GM18858 (cell line): ENCODE measurements around the gene CAVIN3.
"Not testable (repeated sequence)": the region's sequence is repeated elsewhere in the genome, so short reads cannot be mapped to it uniquely, and the experiment has no call there.

Source experiments
- ATAC-seq: cut with Tn5 transposase; IDR thresholded peaks from one replicate; pipeline ENCODE4 v1.9.1; 2021; ENCODE audit not compliant: unreplicated experiment

CAVIN3 gene

DNA sequence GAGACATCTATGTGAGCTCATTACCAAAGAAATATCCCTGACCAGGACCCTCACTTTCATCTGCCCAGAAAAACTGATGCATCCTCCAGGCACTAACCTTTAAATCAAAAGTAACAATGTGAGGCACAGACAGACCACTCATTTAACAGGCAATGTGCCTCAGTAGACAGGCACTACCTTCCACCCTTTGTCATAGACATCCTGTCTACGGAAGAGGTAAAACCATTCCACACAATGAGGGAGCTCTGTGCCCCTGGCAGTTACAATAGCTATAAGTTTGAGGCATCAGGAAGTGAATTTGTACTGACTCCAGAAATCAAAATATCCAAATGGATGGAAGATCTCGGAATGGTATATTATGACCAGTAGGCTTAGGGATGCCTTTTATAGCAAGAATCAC, 6.7 kb upstream of the CAVIN3 start:
- no peak for ATAC-seq

DNA sequence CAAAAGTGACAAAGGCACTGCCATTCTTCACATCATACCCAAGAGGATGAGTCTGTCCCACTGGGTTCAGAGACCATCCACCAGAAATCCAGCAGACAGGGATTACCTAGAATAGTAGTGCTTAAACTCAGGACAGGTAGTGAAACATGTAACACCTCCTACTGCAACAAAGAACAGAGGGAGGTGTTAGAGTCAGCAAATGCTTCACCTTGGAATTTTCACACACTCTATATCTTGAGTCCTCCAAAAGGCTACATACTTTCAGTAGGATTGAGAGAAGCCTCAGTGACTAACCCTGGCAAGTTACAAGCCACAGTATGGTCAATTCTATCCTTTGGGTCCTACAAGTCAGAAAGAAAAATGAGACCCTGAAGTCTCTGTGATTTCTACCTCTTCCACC, 6.0 kb upstream of the CAVIN3 start:
- no peak for ATAC-seq

DNA sequence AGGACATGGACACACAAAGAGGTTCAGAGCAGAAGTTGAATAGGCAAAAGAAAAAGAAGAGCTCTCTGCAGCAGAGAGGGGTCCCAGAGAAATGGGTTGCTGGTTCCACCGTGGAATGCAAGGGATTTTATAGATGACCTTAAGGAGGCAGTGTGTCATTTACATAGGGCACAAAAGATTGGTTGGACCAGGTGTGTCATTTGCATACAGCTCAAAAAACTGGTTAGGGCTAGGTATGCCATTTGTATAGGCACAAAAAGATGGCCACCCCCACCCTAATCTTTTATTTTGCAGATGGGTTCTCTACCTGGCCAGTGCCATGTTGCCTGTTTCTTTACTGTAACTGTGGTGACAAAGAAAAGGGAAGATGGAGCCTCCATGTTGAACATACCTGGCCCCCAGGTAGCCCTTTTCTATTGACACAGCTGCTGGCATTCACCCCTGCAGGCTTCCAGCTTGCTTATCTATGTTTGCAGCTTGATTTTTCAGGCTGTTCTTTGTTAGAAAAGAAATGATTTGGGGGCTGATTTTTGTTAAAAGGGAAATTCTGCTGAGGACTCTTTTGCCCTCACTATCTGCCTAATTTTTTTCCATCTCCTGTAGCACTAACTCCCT, 3.1 kb upstream of the CAVIN3 start:
- ATAC-seq = no peak

DNA sequence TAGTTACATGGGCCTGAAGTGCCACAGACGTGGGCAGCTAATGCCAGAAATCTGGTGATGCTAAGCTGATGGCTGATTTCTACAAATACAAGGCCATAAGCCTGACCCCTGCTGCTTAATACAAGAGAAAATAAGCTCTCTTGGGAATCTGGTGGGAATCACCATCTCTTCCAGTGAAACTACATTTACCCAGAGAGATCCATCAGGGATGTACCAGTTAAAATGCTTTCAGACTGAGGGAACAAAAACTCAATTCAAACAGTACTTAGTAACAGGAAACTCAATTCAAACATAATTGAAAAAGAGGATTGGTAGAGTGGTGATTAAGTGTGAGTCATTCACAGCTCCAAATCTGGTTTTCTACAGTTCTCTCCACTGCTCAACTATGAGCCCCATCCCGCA, 1.7 kb upstream of the CAVIN3 start:
- ATAC-seq = no peak

DNA sequence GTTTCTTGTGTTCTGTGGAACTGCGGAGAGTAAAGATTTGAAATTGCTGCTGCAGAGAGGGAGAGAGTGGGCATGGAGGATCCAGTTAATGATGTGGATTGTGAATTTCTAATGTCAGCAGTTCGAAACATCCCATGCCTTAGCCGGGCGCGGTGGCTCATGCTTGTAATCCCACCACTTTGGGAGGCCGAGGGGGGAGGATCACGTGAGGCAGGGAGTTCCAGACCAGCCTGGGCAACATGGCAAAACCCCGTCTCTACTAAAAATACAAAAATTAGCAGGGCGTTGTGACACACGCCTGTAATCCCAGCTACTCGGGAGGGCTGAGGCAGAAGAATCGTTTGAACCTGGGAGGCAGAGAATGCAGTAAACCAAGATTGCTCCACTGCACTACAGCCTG, 1.1 kb upstream of the CAVIN3 start:
- no peak for ATAC-seq

DNA sequence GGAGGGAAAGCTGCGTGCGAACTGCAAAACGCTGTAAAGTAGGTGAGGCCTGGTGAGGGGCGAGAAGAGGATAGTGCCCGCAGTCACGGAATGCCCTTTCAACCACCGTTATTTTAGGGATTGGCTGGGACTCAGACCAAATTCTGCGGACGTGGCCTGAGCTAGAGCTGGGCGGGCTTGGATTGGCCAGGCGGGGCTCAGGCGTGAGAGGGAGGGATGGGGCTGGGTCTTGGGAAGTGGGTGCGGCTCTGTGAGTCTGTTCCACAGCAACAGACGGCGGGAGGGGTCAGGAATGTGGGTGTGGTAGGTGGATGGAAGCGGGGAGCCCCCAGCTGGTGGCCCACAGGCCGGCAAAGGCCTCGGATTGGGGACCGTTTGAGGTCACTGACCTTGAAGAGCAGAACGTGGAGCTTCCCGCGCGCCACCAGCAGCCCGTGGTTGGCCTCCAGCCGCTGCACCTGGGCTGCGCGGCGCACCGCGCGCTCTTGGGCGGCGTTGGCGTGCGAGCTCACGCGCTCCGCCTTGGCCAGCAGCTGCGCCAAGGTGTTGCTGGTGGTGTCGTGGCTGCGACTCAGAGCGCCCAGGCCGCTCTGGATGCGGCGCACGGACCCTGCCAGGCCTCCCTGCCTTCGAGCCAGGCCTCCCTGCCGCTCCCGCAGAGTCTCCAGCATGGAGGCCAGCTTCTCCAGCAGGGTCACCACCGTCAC, 444 bp downstream of the CAVIN3 start:
- ATAC-seq = peak; percentile 23

DNA sequence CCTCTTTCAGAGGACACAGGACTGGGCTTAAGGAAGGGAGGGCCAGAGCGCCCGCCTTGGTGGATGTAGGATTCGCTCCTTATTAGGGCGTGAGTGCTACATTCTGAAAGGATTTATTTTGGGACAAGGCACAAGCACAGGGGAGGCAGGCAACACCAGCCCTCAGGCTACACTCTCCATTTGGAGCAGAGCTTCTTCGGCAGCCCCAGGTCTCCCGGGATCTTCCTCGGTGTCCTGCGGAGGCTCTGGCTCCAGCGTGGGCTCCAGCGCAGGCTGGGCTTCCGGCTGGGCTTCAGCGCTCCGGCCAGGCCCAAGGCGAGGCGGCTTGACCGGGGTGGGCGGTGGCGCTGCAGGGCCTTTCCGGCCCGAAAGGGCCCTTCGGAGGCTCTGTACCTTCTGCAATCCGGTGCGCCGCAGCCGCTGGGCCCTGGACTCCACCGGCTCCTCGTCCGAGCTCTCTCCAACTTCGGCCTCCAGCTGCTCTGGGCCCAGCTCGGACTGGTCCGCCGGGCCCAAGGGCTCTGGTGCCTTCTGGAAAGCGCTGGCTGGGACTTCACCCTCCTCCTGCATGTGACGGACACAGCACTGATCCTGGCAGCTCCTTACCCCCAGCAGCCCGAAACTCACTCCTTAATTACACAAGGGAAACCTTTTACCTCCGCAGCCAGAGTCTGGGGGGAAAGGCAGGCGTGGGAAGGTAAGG, 1.1 kb downstream of the CAVIN3 start:
- no peak for ATAC-seq

DNA sequence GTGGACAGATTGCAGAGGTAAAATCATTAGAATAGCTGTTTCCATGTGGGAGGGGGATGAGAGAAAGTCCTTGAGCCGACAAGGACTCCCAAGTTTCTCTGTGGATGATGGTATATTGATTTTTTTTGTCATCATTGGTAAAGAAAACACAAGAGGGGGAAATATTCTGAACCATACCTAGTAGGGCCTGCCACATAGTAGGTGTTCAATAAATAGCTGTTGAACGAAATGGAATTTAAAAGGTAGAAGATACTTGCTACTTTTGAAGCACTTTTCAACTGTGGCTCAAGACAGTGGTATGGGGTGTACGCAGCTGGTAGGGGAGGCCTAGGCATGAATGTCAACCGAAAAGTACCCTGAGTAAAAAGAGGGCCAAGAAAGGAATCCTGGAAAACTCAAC, 2.1 kb downstream of the CAVIN3 start:
- no peak for ATAC-seq

DNA sequence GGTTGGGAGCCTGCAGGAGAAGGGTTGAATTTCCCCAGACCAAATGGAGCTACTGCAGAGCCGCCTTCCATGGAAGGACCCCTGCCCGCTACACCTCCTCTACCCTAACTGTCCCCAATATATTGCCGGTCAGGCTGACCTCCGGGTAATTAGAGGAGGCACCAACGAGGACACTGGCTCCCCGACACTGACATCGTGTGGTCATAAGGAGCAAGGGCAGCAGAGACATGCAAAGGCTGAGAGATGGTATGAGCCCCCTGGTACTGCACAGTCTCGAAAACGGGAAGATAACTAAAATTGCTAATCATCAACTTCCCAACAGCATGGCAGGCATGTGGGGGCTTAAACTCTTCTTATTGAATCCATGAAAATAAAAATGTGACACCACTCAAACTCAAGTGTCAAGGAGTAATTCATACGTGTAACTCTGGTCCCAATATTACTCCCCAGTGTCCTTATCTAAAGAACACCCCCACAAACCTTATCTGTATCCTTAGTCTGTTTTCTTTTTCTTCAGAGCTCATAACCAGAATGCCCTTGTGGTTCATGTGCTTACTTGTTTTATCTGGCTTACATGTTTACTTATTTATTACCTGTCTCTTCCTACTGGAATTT, 4.4 kb downstream of the CAVIN3 start:
- ATAC-seq = peak; percentile 48

DNA sequence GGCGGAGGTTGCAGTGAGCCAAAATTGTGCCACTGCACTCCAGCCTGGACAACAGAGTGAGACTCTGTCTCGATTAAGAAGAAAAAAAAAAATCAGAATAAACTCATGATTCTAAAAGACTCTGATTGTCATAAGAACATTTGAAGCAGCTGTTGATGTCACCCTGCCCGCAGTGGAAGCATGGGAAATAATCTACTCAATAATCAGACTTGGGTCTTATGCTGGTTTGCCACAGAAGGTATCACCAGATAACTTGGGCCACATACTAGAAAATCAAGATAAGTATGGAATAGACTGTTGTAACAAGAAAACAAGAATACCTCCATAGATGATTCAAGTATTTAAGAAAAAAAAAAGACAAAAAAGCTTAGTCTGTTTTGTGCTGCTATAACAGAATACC, 8.2 kb downstream of the CAVIN3 start:
- ATAC-seq = no peak

DNA sequence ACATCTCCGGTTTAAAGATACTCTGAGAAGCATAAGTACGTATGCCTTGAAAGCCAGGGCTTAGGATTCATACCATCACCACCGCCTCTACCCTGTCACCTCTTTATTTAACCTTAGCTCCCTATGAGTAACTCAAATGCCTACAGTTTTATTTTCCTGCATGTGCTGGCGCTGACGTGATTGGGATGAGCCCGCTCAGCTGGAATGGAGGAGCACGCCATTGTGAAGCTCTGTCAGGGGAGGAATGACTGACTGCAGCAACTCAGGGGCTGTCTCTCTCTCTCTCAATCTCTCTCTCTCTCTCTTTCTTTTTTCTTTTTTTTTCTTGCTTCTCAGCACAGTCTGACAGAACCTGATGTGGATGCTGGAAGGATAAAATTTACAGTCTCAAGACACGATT, 12.4 kb downstream of the CAVIN3 start:
- no peak for ATAC-seq

DNA sequence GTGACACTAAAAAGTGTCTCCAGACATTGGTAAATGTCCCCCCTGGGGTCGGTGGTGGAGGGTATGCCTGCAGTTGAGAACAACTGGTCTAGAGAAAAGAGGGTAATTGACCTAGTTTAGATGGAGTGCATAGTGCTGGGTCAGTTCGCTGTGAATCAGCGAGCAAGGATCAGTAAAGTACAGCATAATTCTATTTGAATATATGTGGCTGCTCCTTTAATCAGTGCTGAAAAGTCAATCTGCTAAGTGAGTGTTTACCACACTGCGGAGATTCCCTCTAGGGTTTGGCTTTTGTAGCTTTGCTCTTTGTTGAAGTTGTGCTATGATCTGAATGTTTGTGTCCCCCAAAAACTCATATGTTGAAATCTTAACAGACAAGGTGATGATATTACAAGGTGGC, 15.0 kb downstream of the CAVIN3 start:
- no peak for ATAC-seq

DNA sequence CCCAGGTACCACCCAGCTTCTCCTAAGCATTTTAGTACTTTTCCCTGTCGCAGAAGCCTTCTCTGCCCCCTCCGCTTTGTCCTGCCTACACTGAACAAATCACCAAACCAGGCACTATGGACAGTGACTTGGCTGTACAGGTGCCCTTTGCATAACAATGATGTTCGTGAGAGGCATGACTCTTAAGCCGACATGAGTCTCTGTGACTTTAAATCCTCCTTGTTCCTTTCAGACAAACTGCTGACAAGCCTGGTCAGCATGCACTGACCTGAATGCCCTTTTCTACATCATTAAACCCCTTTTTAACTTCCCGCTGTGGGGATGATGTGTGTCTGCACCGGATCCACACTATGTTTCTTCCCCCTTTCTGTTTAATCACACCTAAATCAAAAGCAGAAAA, 16.6 kb downstream of the CAVIN3 start:
- ATAC-seq = no peak

DNA sequence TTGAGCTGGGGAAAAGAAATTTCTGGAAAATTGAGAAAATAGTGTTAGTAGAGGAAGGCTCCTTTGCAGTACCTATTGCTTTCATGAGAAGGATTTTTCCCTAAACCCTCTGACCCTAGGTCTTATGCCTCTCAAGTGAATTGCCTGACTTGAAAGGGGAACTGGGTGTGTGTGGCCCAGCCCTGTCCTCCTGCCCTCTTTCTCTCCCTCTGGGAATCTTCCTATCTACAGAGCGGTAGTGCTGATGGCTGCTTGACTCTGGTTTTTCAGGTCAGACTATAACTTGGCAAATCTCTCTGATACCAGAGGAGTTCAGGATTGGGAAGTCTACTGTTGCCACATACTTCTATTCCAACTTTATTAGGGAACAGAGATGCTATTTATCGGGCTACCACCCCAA, 19.2 kb downstream of the CAVIN3 start:
- ATAC-seq = no peak

DNA sequence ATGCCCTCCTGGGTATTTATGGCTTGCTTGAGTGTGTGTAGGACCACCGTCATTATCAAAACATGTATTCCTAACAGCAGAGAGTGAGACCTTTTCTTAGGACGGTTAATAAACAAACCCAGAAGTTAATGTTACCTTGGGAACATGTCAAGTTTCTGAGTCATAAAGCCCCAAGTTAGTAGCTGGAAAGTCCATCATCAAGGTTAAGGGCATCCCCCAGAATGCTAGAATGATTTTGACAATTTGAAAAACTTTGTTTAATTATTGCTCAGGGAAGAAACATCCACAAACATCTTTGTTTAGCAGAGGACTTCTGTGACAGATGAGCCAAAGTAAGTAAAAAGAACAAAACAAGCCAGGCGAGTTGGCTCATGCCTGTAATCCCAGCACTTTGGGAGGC, 20.0 kb downstream of the CAVIN3 start:
- no peak for ATAC-seq

DNA sequence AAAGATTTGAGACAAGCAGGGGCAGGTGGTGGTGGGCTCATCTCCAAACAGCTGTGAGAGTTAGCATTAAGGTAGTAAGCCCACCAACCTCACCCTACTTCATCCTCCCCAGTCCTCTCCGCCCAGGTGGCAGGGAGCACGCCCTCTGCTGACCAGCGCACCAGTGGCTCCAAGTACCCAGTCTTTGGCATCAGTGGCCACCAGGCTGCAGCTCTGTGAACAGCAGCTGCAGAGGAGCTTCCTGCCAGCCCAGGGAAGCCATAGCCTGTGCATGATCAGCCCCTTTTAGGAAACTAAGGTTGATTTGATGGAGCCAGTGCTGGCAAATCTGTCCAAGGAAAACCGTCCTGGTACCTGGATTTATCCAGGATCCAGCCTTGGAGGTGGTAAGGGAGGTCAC, 21.7 kb downstream of the CAVIN3 start:
- ATAC-seq = no peak

DNA sequence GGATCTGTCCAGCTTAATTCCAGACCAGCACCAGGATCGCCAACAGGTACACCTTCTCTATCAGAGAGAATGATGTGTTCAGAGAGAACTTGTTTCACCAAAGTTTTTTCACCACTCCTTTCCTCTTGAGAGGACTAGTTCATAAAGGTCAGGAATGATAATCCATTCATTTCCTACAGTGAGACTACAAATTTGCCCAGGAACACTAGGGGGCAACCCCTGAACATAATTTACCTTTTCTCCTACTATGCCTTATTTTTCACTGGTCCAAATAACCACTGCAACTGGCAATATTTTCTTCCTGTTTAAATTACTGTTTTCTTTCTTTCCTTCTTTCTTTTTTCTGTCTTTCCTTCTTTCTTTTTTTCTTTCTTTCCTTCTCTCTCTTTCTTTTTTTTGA, 22.5 kb downstream of the CAVIN3 start:
- no peak for ATAC-seq

DNA sequence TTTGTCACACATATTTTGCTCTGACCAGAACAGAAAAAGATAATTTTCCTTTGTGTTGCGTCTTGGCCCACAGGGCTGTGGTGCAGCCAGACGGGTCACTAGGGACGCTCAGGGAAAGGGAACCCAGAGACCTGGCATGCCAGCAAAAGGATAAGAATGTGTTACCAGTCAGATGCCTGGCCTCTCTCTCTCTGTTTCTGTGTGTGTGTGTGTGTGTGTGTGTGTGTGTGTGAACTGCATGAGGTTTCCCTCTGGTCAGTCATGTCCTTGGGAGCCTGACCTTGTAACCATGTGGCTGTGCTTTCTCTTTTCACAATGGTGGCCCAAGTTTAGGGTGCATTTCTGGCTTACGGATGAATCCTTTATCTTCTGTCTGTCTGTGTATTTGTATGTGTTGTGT, 35.3 kb downstream of the CAVIN3 start:
- ATAC-seq = no peak

DNA sequence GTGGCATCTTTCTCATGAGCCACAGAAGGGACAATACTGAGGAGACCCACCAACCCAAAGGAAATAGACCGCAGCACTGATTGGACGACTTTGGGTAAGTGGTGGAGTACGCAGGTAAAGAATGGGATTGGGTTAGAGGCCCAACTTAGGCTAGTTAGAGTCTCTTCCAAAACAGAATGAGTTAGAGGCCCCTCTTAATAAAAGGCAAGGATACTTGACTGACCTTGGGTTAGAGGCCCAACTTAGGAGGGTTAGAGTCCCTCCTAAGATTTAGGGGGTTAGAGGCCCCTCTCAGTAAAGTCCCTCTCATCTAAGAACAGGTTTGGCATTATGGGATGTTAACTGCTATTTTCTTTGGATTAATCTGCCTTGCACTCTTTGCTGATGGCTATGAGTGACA, 36.1 kb downstream of the CAVIN3 start:
- no peak for ATAC-seq

DNA sequence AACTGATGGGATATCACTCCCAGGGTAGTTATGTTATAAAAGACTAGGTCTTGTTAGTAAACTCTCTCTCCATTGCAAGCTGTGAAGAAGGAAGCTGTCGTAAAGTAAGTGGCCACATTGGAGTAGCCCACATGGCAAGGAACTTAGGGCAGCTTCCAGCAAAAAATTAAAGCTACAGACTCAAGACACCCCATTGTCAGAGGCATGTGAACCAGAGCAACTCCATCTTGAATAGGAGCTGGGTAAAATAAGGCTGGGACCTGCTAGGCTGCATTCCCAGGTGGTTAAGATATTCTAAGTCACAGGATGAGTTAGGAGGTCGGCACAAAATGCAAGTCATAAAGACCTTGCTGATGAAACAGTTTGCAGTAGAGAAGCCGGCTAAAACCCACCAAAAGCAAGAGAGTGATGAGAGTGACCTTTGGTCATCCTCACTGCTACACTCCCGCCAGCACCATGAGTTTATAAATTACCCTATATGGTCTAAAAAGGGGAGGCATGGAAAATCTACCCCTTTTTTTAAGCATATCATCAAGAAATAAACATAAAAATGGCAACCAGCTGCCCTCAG, 36.8 kb downstream of the CAVIN3 start:
- ATAC-seq = no peak

DNA sequence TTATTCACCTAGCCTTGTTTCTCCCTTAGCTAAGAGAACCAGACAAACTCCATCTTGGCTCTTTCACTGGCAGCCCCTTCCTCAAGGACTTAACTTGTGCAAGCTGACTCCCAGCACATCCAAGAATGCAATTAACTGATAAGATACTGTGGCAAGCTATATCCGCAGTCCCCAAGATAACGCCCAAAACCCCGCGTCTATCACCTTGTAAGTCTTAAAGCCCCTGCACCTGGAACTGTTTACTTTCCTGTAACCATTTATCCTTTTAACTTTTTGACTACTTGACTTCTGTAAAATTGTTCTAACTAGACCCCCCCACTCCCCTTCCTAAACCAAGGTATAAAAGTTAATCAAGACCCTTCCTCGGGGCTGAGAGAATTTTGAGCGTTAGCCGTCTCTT, 39.5 kb downstream of the CAVIN3 start:
- ATAC-seq = not testable (repeated sequence)

DNA sequence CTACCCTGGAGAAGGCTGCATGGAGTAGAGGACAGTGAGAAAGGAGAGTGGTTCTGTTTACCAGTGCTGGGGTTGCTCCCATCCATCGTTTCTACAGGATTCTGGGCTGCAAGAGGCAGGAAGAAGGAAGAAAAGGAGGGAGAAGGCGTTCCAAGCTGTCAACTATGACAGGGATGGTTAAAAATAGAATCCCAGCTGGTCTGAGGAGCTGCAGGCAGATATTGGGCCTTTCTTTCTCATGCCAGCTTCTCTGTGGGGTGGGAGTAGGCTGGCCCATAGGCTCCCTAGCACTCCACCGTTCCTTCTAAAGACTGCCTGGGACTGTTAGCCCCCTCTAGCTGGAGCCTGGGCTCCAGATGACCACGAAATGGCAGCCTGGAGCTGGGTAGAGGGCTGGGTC, 47.1 kb downstream of the CAVIN3 start:
- no peak for ATAC-seq
